Esophagus muscularis mucosa (tissue), 4 donors: ENCODE data around the gene RFTN1.

Experiments
- EP300 ChIP-seq: sonication (generic); formaldehyde crosslinking; IDR thresholded peaks from one replicate; pipeline ENCODE4 v1.6.1; 2017; ENCODE audit warnings: antibody characterized with exemption
- POLR2A ChIP-seq: fragments of 450-650 bp; IDR thresholded peaks from one replicate; pipeline ENCODE4 v1.6.1; 2017; ENCODE audit warnings: antibody characterized with exemption, moderate library complexity, mild to moderate bottlenecking, low read depth
- POLR2AphosphoS5 ChIP-seq, 2 donors: sonication (generic); formaldehyde crosslinking; IDR thresholded peaks; one replicate each; pipeline ENCODE4 v1.6.1; 2017; ENCODE audit warnings: antibody characterized with exemption in 2 of 2
- TF ChIP-seq, protein P1 (sequence below), 3 experiments: fragments of 200-600 bp in 2 of 3; fragments of 450-650 bp in 1 of 3; sonication (generic) in 2 of 3; IDR thresholded peaks; one replicate each; pipeline ENCODE4 v1.5.1; 2017 to 2019; ENCODE audit warnings: antibody characterized with exemption in 3 of 3, mild to moderate bottlenecking in 2 of 3, moderate library complexity in 1 of 3

DNA sequence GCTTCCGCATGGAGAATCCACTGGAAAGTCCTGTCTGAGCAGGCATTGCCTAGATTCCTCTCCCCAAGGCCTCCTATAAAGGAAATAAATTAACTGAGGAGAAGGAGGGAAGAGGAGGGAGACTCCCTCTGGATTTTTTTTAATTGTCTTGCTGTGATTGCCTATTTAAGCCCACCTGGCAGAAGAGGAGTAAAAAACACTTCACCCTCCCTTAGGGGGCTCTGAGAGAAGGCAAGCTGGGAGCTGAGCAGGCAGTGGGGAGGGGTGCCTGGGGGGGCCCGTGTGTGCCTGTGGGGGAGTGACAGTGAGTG is 138.6 kb downstream of the RFTN1 start:
- TF ChIP-seq POLR2A (no peak), EP300 (no peak), POLR2AphosphoS5 (IDR thresholded peaks at IDR 0.05) (no peak)
- TF ChIP-seq, protein P1, sequence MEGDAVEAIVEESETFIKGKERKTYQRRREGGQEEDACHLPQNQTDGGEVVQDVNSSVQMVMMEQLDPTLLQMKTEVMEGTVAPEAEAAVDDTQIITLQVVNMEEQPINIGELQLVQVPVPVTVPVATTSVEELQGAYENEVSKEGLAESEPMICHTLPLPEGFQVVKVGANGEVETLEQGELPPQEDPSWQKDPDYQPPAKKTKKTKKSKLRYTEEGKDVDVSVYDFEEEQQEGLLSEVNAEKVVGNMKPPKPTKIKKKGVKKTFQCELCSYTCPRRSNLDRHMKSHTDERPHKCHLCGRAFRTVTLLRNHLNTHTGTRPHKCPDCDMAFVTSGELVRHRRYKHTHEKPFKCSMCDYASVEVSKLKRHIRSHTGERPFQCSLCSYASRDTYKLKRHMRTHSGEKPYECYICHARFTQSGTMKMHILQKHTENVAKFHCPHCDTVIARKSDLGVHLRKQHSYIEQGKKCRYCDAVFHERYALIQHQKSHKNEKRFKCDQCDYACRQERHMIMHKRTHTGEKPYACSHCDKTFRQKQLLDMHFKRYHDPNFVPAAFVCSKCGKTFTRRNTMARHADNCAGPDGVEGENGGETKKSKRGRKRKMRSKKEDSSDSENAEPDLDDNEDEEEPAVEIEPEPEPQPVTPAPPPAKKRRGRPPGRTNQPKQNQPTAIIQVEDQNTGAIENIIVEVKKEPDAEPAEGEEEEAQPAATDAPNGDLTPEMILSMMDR (IDR thresholded peaks at IDR 0.05): no peak
